T-helper 2 cell treated with Interferon-gamma antibody and Interleukin-4, amounts not matched to agents 5 μg/mL and 100 μg/mL, for 36 hours (primary cell): ENCODE results near the gene C20orf144.

ENCODE experiments used
- DNase-seq: peaks from one replicate; pipeline ENCODE4 v3.0.0; 2021; ENCODE audit warnings: low spot score
- H3K27ac Mint-ChIP-seq: one replicate; pipeline ENCODE4 v1.8.0; 2021; ENCODE audit warnings: mild to moderate bottlenecking, mixed read lengths
- H3K27me3 Mint-ChIP-seq: one replicate; pipeline ENCODE4 v1.8.0; 2021; ENCODE audit warnings: low read depth, mixed read lengths
- H3K36me3 Mint-ChIP-seq: one replicate; pipeline ENCODE4 v1.8.0; 2021; ENCODE audit warnings: low read depth, mixed read lengths
- H3K4me1 Mint-ChIP-seq: one replicate; pipeline ENCODE4 v1.8.0; 2021; ENCODE audit warnings: low read depth, mixed read lengths
- H3K4me3 Mint-ChIP-seq: one replicate; pipeline ENCODE4 v1.8.0; 2022; ENCODE audit warnings: mild to moderate bottlenecking, moderate library complexity, mixed read lengths
- H3K9me3 Mint-ChIP-seq: one replicate; pipeline ENCODE4 v1.8.0; 2021; ENCODE audit warnings: mixed read lengths

C20orf144 gene

DNA sequence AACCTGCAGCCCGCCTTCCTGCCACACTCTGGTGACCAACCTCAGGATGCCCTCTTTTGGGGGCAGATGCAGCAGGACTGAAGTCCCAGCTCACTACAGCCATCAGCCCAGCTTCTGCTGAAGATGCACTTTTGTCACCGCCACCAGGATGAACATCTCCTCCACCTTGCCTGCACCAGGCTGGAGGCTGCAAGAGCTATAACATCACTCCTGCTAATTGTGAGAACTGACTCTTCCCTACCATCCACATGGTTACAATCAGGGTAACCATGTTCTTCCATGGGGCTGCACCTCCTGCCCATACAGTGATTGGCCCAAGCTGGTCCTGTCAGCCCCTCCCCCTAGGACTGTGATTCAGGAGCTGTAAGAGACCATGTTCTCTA lies 2.6 kb downstream of the C20orf144 start:
- Mint-ChIP-seq H3K36me3 (peaks cover 4% of the 10 kb centered on the region), H3K9me3 (no peaks in the 10 kb centered on the region), H3K27ac (peak overlapping the region; percentile 88), H3K4me1 (peaks cover 38% of the 10 kb centered on the region), H3K27me3 (no peaks in the 10 kb centered on the region), H3K4me3 (peak overlapping the region; percentile 82)
- DNase-seq: peak; percentile 42

GRCh38 chr20:33666293-33667244 lies 4.4 kb downstream of the C20orf144 start, which contains the start of gene ACTL10:
Gene ACTL10, plus strand, starts transcription at chr20:33666943. Its CDS starts 555 bp downstream, at chr20:33667498.
- DNase-seq: peak; percentile 88
- peak within 1 kb of the TSS; percentile 93 for H3K27ac Mint-ChIP-seq
- peaks cover 38% of the 10 kb centered on the region for H3K4me1 Mint-ChIP-seq
- no peaks in the 10 kb centered on the region for H3K27me3 Mint-ChIP-seq
- H3K36me3 Mint-ChIP-seq: peaks cover 4% of the 10 kb centered on the region
- peak within 1 kb of the TSS; percentile 90 for H3K4me3 Mint-ChIP-seq
- no peaks in the 10 kb centered on the region for H3K9me3 Mint-ChIP-seq

DNA sequence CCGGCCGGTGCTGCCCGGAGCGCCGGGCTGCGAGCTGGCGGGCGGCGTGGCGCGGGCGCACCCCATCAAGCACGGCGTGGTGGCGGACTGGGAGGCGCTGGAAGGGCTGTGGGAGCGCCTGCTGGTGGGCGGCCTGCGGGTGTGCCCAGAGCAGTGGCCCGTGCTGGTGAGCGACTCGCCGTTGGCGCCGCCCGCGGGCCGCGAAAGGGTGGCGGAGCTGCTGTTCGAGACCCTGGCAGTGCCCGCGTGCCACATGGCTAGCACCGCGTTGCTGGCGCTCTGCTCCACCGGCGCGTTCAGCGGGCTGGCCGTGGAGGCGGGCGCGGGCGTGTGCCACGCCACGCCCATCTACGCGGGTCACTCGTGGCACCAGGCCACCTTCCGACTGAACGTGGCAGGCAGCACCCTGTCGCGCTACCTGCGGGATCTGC lies 5.1 kb downstream of the C20orf144 start:
- H3K4me1 Mint-ChIP-seq: peaks cover 38% of the 10 kb centered on the region
- no peaks in the 10 kb centered on the region for H3K27me3 Mint-ChIP-seq
- peaks cover 8% of the 10 kb centered on the region for H3K36me3 Mint-ChIP-seq
- H3K4me3 Mint-ChIP-seq: peak overlapping the region; percentile 80
- peak; percentile 54 for DNase-seq
- H3K9me3 Mint-ChIP-seq: no peaks in the 10 kb centered on the region
- H3K27ac Mint-ChIP-seq: peak overlapping the region; percentile 68

- H3K4me3 Mint-ChIP-seq: peak overlapping the region; percentile 80
- H3K27ac Mint-ChIP-seq: peak overlapping the region; percentile 68
- peaks cover 8% of the 10 kb centered on the region for H3K36me3 Mint-ChIP-seq
- peaks cover 35% of the 10 kb centered on the region for H3K4me1 Mint-ChIP-seq
- DNase-seq: peak; percentile 77
- no peaks in the 10 kb centered on the region for H3K27me3 Mint-ChIP-seq
- no peaks in the 10 kb centered on the region for H3K9me3 Mint-ChIP-seq
Measured at GRCh38 chr20:33667676-33668465, 5.7 kb downstream of the C20orf144 start.

- peak overlapping the region; percentile 80 for H3K4me3 Mint-ChIP-seq
- H3K27me3 Mint-ChIP-seq: no peaks in the 10 kb centered on the region
- H3K27ac Mint-ChIP-seq: no peak overlapping the region
- peaks cover 39% of the 10 kb centered on the region for H3K4me1 Mint-ChIP-seq
- H3K9me3 Mint-ChIP-seq: no peaks in the 10 kb centered on the region
- H3K36me3 Mint-ChIP-seq: peaks cover 8% of the 10 kb centered on the region
- no peak for DNase-seq
Measured at GRCh38 chr20:33668466-33669155, 6.5 kb downstream of the C20orf144 start.

DNA sequence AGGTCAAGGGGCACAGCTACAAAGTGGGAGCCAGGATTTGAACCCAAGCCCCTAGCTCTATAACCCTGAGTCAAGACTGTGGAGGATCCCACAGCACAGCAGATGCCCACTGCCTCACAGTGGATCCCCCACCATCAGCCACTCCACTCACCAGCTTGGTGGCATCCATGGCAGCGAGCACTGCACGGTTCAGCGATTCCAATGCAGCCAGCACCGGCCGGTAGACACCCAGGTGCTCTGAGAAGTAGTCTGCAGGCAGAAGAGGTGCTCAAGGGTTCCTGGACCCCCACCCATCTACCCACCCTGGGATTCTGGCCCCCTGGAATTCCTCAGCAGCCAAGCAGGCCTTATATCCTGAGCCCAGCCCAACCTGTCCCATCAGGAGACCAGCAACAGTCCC lies 7.1 kb downstream of the C20orf144 start:
- H3K27ac Mint-ChIP-seq: peak overlapping the region; percentile 2
- H3K4me1 Mint-ChIP-seq: peaks cover 38% of the 10 kb centered on the region
- peak overlapping the region; percentile 1 for H3K4me3 Mint-ChIP-seq

GRCh38 chr20:33669873-33670640 lies 7.9 kb downstream of the C20orf144 start:
- H3K27me3 Mint-ChIP-seq: no peaks in the 10 kb centered on the region
- H3K27ac Mint-ChIP-seq: peak overlapping the region; percentile 27
- H3K4me3 Mint-ChIP-seq: no peak overlapping the region
- H3K36me3 Mint-ChIP-seq: peaks cover 10% of the 10 kb centered on the region
- H3K4me1 Mint-ChIP-seq: peaks cover 33% of the 10 kb centered on the region
- no peak for DNase-seq
- no peaks in the 10 kb centered on the region for H3K9me3 Mint-ChIP-seq

More for the DNA sequence above, 7.1 kb downstream of the C20orf144 start:
- Mint-ChIP-seq H3K36me3 (peaks cover 8% of the 10 kb centered on the region), H3K27me3 (no peaks in the 10 kb centered on the region), H3K9me3 (no peaks in the 10 kb centered on the region)
- no peak for DNase-seq

- Mint-ChIP-seq H3K27me3 (no peaks in the 10 kb centered on the region), H3K9me3 (no peaks in the 10 kb centered on the region), H3K27ac (no peak overlapping the region), H3K4me1 (peaks cover 31% of the 10 kb centered on the region), H3K36me3 (peaks cover 15% of the 10 kb centered on the region), H3K4me3 (peak overlapping the region; percentile 12)
- no peak for DNase-seq
Measured at GRCh38 chr20:33670715-33671499, 8.8 kb downstream of the C20orf144 start.

DNA sequence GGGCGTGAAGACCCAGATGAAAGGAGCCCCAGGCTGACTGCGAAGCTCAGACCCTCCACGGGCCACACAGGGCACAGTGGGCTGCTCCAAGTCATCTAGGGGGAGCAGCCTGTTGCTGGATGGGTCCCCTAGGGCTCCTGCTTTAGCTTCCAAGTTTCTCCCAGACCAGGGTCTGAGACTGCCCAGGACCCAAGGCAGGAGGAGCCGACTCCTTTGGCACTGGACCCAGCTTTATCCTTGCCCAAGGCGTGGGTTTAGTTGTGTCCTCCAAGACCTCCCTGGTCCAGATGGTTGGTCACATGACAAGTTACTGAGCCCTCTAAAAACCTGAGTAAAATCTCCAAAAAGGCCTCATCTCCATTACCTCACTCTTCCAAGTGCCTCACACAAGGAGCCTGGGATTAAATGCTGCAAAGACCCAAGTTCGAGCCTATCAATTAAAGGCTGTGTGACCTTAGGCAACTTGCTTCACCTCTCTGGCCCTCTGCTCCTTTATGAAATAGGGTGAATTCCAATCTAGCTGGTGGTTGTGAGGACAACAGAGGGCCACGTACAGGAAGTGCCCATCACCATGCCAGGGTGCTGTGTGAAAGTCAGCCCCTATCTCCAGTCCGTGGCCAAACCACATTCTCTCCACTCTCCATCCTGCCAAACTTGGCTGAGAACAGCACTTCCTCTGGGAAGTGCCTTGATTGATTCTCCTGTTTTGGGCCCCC lies 9.6 kb downstream of the C20orf144 start:
- peaks cover 23% of the 10 kb centered on the region for H3K4me1 Mint-ChIP-seq
- peaks cover 18% of the 10 kb centered on the region for H3K36me3 Mint-ChIP-seq
- peak overlapping the region; percentile 20 for H3K27ac Mint-ChIP-seq
- H3K9me3 Mint-ChIP-seq: no peaks in the 10 kb centered on the region
- H3K27me3 Mint-ChIP-seq: no peaks in the 10 kb centered on the region
- DNase-seq: no peak
- no peak overlapping the region for H3K4me3 Mint-ChIP-seq

- no peak for DNase-seq
- Mint-ChIP-seq H3K27ac (peak overlapping the region; percentile 63), H3K4me1 (peaks cover 22% of the 10 kb centered on the region)
Measured at GRCh38 chr20:33672426-33673113, 10.4 kb downstream of the C20orf144 start.

GRCh38 chr20:33673114-33673409 lies 10.9 kb downstream of the C20orf144 start:
- Mint-ChIP-seq H3K36me3 (peaks cover 24% of the 10 kb centered on the region), H3K27me3 (no peaks in the 10 kb centered on the region), H3K9me3 (no peaks in the 10 kb centered on the region), H3K4me3 (peak overlapping the region; percentile 86), H3K27ac (peak overlapping the region; percentile 63), H3K4me1 (peaks cover 23% of the 10 kb centered on the region)
- DNase-seq: no peak

More at GRCh38 chr20:33672426-33673113, 10.4 kb downstream of the C20orf144 start:
- Mint-ChIP-seq H3K4me3 (peak overlapping the region; percentile 86), H3K27me3 (no peaks in the 10 kb centered on the region), H3K9me3 (no peaks in the 10 kb centered on the region), H3K36me3 (peaks cover 20% of the 10 kb centered on the region)
